Activated CD4-positive, CD25-positive, alpha-beta regulatory T cell (primary cell): ENCODE results near the gene NECAB2.

Source experiments
- DNase-seq, 4 experiments: peaks; one replicate each; lab custom pipeline; 2025; lab: John Stamatoyannopoulos, UW

The NECAB2 gene

GRCh38 chr16:83967838-83968305 lies at the start of gene NECAB2:
Gene NECAB2 (plus strand): TSS chr16:83968244. CDS start chr16:83968649, 405 bp downstream.
- DNase-seq, result no peak

GRCh38 chr16:83920894-83921491 lies 47.1 kb upstream of the NECAB2 start:
- DNase-seq, result no peak

GRCh38 chr16:83923581-83924365 lies 44.3 kb upstream of the NECAB2 start:
- DNase-seq, result no peak

- no peak for DNase-seq
Measured at GRCh38 chr16:83924686-83925085, 43.4 kb upstream of the NECAB2 start.

GRCh38 chr16:83925095-83925905 lies 42.7 kb upstream of the NECAB2 start:
- DNase-seq, result no peak

GRCh38 chr16:83925957-83926725 lies 41.9 kb upstream of the NECAB2 start:
- no peak for DNase-seq

- peak; percentile 38 to 47 (median 42) for DNase-seq
Measured at GRCh38 chr16:83926726-83927397, 41.2 kb upstream of the NECAB2 start.

- DNase-seq, result no peak
Measured at GRCh38 chr16:83928341-83929055, 39.5 kb upstream of the NECAB2 start.

- no peak for DNase-seq
Measured at GRCh38 chr16:83929811-83930555, 38.1 kb upstream of the NECAB2 start.

GRCh38 chr16:83930730-83931500 lies 37.1 kb upstream of the NECAB2 start:
- no peak for DNase-seq

GRCh38 chr16:83931556-83931955 lies 36.5 kb upstream of the NECAB2 start:
- DNase-seq, result no peak

GRCh38 chr16:83932304-83932703 lies 35.7 kb upstream of the NECAB2 start:
- no peak for DNase-seq

GRCh38 chr16:83932955-83933673 lies 34.9 kb upstream of the NECAB2 start:
- no peak for DNase-seq

- no peak for DNase-seq
Measured at GRCh38 chr16:83933885-83934683, 34.0 kb upstream of the NECAB2 start.

GRCh38 chr16:83934684-83934977 lies 33.4 kb upstream of the NECAB2 start:
- DNase-seq, result no peak

GRCh38 chr16:83935005-83935857 lies 32.8 kb upstream of the NECAB2 start:
- no peak for DNase-seq

GRCh38 chr16:83935858-83936255 lies 32.2 kb upstream of the NECAB2 start:
- no peak for DNase-seq
